ENCODE results near the gene PPP1R2.

PPP1R2 gene

DNA sequence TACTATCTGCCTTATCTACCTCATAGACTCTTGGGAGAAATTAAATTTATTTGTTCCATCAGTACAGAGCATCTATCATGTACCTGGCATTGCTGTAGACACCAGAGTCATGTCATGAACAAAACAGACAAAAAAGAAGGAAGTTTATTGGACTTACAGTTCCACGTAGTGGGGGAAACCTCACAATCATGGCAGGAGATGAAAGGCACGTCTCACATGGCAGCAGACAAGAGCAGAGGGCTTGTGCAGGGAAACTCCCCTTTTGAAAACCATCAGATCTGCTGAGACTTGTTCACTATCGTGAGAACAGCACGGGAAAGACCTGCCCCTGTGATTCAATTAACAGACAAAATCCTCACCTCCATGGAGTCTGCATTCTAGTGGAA is 74.7 kb downstream of the PPP1R2 start:
- Mint-ChIP-seq H3K9me3 (peaks cover 11% of the 10 kb centered on the region), H3K4me3 (peak overlapping the region; percentile 24), H3K4me1 (peaks cover 12% of the 10 kb centered on the region), H3K36me3 (no peaks in the 10 kb centered on the region), H3K27ac (peak overlapping the region; percentile 81)
- DNase-seq (ENCODE audit: low spot score in 2 of 2): no peak
- ATAC-seq: peak; percentile 53

DNA sequence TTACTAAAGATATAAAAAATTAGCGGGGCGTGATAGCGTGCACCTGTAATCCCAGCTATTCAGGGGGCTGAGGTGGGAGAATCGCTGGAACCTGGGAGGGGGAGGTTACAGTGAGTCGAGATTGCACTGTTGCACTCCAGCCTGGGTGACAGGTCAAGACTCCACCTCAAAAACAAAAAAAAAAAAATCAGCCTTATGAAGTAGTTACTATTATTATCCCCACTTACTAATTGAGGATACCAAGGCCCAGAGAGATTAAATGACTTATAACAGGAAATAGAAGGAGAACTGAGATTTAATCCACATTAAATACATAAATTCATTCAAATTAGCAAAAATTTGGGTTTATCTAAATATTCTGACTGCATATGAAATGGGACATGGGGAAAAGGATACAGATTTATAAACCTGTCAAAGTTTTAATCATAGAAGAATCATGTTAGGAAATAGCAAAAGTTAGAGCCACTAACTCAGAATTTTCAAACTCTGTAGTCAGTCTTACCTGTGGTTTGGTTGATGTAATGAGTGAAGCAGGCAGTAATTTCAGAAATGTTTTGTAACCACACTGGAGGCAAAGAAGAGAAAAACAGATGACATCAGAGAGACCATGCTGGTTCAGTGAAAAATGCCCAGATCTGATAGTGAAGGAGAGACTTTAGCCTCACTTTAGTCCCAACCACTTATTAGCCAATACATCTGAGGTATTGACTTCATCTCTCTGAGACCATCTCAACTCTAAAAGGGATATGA is 75.3 kb downstream of the PPP1R2 start:
- no peak for DNase-seq (ENCODE audit: low spot score in 2 of 2)
- Mint-ChIP-seq H3K36me3 (no peaks in the 10 kb centered on the region), H3K4me3 (peak overlapping the region; percentile 24), H3K27ac (peak overlapping the region; percentile 81), H3K9me3 (peaks cover 11% of the 10 kb centered on the region), H3K4me1 (peaks cover 12% of the 10 kb centered on the region)
- peak; percentile 99 for ATAC-seq

DNA sequence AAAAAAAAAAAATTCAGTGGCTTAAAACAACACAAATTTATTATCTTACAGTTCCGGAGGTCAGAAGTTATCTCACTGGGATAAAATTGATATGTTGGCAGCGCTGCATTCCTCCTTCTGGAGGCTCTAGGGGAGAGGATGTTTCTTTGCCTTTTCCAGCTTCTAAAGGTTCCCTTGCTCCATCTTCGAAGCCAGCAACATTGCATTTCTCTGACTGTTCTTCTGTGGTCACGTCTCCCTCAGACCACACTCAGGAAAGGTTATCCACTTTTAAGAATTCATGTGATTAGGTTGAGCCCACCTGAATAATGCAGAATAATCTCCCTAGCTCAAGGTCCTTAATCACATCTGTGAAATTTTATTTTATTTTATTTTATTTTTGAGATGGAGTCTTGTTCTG is 76.9 kb downstream of the PPP1R2 start:
- H3K36me3 Mint-ChIP-seq: no peaks in the 10 kb centered on the region
- no peak overlapping the region for H3K27ac Mint-ChIP-seq
- no peak for DNase-seq (ENCODE audit: low spot score in 2 of 2)
- H3K4me3 Mint-ChIP-seq: no peak overlapping the region
- peaks cover 11% of the 10 kb centered on the region for H3K9me3 Mint-ChIP-seq
- no peak for ATAC-seq
- H3K4me1 Mint-ChIP-seq: peaks cover 12% of the 10 kb centered on the region

Data from stimulated activated effector memory CD8-positive, alpha-beta T cell treated with anti-CD3 and anti-CD28 coated beads, Interleukin-12 subunit alpha, Interleukin-12 subunit beta, amount 100 ng/mL, for 72 hours (primary cell).